GM18951 (cell line): ENCODE results near the gene TRABD2B.
"Not testable (repeated sequence)": the region's sequence is repeated elsewhere in the genome, so short reads cannot be mapped to it uniquely, and the experiment has no call there.

Source experiments
- POLR2A ChIP-seq: IDR thresholded peaks from 4 replicates; pipeline ENCODE4 v1.6.1; 2011; ENCODE audit warnings: mild to moderate bottlenecking; ENCODE audit not compliant: insufficient read length, insufficient read depth; ENCODE audit errors: extremely low read depth
- in situ Hi-C: fragments of 300-500 bp; cut with MboI; formaldehyde crosslinking; loops from one replicate; pipeline ENCODE4 v1.12.0; 2022; ENCODE audit warnings: low sequenced_read_pairs, mixed read lengths, inconsistent platforms; ENCODE audit not compliant: unreplicated experiment

Gene TRABD2B

GRCh38 chr1:47978486-47978885, 18.7 kb downstream of the TRABD2B start:
- in situ Hi-C loops: no loop called here
- TF ChIP-seq POLR2A: no peak

DNA sequence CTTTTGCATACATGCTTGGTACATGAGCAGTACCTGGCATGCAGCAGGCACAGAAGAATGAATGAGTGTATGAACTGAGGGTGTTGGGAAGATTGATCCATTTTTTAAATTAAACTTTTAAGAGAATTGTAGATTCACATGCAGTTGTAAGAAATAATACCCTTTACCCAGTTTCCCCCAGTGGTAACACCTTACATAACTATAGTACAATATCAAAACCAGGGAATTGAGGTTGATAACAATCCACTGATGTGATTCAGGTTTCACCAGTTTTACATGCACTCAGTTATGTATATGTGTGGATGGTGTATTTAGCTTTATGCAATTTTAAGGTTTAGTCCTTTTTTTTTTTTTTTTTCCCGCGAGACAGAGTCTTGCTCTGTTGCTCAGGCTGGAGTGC, 20.5 kb downstream of the TRABD2B start:
- in situ Hi-C loops: no loop called here
- no peak for TF ChIP-seq POLR2A

- in situ Hi-C loops: no loop called here
- no peak for TF ChIP-seq POLR2A
These were observed 20.9 kb downstream of the TRABD2B start for GRCh38 chr1:47976267-47976666.

DNA sequence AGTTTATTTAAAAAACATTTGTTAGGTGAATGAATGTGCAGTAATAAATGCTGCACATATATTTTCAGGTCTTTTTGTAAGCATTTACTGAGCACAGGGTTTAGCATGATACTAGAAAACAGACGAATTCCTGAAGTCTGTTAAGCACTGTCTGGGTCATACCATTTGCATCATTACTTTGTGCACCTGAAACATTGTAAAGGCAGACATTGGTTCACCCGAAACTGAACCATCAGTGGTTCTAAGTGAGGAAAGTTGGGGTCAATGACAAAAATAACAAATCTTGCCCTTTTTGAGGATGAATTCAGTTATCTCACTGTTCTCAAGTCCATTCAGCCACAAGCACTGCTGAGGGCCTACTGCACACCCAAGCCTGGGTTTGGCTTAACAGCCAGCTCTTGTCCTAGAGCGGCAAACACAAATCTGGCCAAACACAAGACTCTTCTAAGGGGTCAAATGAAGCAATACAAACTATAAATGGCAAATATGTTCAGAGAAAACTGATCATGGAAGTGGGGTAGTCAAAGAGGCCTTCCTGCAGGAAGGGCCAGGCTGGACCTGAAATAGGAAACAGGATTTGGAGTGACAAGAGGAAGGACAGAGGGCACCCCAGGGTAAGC, 21.8 kb downstream of the TRABD2B start:
- in situ Hi-C loops: no loop called here
- TF ChIP-seq POLR2A: no peak

DNA sequence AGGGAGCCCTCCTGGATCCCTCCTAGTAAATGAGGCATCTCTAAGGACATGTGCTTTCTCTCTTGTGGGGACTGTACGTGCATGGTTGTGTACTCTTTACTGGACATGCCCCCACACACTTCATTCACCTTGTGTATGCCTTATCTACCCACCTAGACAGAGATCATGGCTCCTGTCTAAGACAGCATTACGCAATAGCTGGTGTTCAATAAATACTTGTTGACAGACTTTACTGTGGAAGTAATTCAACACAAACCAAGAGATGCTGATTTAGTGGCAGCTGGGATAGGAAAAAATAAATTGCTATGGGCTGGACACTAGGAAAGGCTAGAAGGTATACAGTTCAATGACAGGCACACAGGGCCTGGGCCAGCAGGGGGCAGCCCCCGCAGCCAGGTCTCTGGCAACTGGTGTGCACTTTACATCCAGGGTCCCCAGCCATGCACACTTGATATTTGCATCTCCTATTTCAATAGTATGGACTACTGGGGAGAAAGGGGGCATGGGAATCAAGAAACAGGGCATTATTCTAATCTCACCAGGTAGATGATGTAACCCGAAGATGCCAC, 24.2 kb downstream of the TRABD2B start:
- TF ChIP-seq POLR2A: no peak
- in situ Hi-C loops: no loop called here

DNA sequence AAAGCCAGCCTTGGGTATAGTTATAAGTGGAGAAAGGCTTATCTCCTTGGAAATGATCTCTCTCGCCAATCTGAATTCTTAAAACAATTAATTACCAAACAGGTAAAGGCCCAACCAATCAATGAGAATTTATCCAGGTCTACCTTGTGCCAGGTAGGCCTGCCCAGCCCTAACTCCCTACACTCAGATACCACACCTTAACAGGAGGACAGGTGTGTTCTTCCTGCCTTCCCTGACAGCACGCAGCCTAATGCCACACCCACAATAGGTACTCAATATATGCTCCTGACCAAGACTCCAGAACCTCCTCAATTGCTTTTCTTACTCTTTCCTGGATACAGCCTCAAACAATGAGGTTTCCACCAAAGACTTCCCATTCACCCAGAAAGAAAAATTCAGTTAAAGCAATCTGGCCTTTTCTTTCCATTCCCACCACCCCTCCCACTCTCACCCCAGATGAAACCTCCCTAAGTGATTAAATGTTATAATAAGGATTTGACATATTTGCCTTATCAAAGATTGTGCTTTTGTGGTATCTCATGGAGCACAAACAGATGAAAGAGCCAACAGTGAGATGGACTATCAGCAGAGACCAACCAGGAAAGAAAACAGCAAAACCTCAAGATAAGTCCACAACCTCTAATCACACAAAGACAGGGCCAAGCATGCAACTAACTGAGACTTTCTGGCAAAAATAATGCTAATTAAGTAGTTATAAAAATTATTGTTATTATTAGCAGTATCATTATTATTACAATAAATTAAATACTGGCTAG, 25.6 kb downstream of the TRABD2B start:
- in situ Hi-C loops: no loop called here
- TF ChIP-seq POLR2A: no peak

DNA sequence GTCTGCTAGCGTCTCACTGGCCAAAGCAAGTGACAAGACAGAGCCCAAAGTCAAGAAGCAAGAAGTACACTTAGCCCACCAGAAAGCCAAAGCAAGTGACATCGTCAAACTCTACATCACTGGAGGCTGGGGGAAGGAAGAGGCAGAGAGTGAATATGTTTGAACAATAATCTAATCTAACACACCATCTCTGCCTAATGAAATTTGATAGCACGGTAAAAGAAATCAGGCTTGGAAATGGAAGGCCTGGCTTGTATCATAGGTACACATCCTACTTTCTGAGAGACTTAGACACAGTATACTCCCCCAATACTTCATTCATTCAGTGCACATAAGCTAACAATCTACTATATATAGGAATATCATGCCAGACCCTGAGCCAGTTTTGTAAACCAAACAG, 26.3 kb downstream of the TRABD2B start:
- in situ Hi-C loops: no loop called here
- TF ChIP-seq POLR2A: no peak

GRCh38 chr1:47969478-47969877, 27.7 kb downstream of the TRABD2B start:
- no peak for TF ChIP-seq POLR2A
- in situ Hi-C loops: no loop called here

DNA sequence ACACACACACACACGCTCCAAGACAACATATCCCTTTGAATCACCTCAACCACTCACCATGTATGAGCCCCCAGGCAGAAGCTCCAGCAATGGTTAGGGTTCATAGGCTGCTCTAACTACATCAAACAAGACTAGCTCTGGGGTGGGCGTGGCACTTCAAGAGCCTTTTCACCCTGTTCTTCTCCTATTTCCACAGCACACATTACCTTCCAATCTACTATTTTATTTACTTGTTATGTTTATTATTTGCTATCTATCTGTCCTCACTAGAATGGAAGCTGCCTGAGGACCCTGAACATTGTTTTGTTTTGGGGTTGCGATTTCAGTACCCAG, 28.7 kb downstream of the TRABD2B start:
- no peak for TF ChIP-seq POLR2A
- in situ Hi-C loops: no loop called here

DNA sequence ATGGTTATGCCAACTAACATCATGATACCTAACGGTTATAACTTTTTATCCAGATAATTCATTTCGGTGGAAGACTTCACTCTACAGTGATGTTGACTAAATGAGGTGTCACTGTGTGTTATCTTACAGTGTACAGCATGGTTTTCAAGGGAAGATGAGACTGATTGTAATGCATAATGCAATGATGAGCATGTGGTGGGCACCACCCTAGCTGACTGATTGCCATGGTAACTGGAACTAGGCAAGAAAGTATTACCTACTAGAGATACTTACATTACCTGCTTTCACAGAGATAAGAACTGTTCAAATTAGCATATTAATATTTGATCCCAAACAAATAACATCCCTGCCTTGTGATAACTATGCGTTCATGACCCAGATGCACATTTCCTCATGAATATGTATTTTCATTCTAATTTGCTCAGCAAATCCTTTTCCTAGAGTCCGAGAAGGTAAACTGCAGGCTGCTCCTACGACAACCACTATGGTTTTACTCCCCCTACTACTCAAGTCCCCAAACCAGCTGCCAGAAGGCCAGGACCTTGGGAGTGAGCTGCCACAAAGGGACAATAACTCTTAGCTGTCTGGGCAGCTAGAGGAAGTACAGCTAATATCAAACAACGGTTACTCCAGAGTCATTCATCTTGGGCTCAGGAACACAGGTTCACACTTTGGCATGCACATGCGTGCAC, 29.2 kb downstream of the TRABD2B start:
- in situ Hi-C loops: no loop called here
- TF ChIP-seq POLR2A: no peak

- in situ Hi-C loops: no loop called here
- TF ChIP-seq POLR2A: no peak
These were observed 31.4 kb downstream of the TRABD2B start for GRCh38 chr1:47965816-47966215.

DNA sequence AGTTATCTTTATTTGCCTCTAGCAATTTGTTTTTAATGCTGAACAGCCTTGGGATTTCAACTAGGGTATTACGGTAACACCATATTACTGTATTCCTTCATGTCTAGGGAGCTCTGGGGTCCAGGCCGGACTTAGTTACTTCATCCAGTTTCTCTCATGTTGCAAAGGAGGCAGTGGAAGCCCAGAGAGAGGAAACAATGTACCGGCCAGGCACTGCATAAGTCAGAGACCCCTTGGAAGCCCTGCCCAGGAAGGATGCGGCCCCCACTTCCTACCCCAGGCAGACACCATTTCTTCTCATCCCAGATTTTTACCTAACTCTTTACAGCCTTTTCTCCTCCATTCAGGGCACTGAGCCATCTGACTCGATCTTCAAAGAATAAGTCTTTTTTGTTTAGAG, 32.5 kb downstream of the TRABD2B start:
- TF ChIP-seq POLR2A: no peak
- in situ Hi-C loops: no loop called here

DNA sequence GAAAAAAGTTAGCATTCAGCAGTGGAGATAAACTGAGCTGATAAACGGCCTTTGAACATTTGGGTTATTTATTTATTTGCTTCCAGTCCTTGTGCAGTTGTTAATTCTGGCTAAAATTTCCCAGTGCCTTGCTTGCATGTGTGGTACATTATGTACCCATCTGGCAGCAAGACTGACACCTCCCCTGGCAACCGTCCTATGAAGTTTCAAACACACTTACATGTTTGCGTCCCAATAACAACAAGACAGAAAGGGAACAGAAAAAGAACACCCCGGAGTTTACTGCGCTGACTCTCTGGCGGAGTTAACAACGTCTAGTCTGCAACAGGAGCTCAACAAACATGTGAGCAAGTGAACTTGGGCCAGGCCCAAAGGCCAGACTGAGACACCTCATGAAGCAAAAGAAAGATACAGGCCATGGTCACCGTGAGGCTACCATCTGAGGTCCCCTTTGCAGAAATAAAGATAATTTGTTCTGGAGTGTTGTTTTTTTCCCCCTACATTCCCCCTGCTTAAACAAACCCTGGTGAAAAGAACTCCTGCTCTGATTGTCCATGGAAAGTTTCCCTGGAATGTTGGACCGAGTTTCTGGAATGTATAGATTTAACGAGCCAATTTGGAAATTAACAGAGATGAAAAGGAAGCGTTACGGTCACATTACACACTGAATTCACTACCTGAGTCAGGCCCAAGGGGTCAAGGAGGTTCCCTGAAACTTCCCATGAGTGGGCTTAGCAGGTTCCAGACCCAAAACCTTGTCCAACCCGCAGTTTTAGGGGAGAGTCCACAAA, 33.4 kb downstream of the TRABD2B start:
- in situ Hi-C loops: no loop called here
- TF ChIP-seq POLR2A: no peak

DNA sequence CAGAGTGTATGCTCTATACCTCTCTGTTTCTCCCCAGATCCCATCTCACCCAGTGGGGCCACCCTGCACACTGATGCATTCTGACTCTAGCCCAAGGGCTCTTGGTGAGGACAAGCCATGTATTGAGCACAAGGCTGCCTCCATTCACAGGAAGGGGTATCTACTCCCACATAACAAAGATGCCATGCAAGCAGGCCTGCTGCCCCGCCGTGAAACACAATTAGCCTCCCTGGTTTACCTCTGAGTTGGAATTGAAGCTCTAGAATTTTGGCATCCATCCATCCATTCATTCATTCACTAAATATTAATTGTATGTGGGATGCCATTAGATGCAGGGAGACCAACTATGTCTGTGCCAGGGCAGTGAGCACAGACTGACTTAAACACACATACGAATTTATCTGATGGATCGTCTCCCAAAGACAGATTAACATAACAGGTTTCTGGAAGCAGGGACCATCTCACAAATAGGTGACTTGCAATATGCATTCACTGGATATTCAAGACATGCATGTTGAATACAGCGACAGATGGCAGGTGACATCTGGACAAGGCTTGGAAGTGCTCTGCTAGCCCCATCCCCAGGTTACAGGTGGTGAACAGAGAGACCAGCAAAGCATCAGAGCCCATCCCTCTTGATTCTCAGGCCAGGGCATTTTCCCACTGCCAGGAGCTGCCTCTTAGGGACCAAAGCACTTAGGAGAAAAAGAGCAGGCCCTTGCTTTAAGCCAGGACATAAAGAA, 34.3 kb downstream of the TRABD2B start:
- in situ Hi-C loops: no loop called here
- no peak for TF ChIP-seq POLR2A

DNA sequence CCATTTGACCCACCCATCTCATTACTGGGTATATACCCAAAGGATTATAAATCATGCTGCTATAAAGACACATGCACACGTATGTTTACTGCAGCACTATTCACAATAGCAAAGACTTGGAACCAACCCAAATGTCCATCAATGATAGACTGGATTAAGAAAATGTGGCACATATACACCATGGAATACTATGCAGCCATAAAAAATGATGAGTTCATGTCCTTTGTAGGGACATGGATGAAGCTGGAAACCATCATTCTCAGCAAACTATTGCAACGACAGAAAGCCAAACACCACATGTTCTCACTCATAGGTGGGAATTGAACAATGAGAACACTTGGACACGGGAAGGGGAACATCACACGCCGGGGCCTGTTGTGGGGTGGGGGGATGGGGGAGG, 35.4 kb downstream of the TRABD2B start:
- in situ Hi-C loops: not testable (repeated sequence)

DNA sequence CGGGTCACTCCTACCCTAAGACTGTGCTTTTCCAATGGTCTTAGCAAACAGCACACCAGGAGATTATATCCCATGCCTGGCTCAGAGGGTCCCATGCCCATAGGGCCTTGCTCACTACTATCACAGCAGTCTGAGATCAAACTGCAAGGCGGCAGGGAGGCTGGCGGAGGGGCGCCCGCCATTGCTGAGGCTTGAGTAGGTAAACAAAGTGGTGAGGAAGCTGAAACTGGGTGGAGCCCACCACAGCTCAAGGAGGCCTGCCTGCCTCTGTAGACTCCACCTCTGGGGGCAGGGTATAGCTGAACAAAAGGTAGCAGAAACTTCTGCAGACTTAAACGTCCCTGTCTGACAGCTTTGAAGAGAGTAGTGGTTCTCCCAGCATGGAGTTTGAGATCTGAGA, 40.7 kb downstream of the TRABD2B start:
- in situ Hi-C loops: not testable (repeated sequence)
